Common myeloid progenitor, CD34-positive (primary cell): ENCODE results near the gene TMC1.
"Not testable (repeated sequence)": the region's sequence is repeated elsewhere in the genome, so short reads cannot be mapped to it uniquely, and the experiment has no call there.

Experiments used
- CTCF ChIA-PET: fragments of 350-600 bp; sonication (Branson Sonifier 250); formaldehyde crosslinking; loops from one replicate; lab custom pipeline; 2021; ENCODE audit warnings: antibody characterized with exemption; lab: Charles Lee
- POLR2A ChIA-PET: fragments of 350-600 bp; sonication (Branson Sonifier 250); formaldehyde crosslinking; loops from one replicate; lab custom pipeline; 2021; ENCODE audit warnings: antibody characterized with exemption; lab: Charles Lee
- DNase-seq, 3 donors: peaks; one replicate each; pipeline versions ENCODE4 v3.0.0 to v3.0.0-alpha.2; 2013
- H3K27ac ChIP-seq, 2 experiments: 1 replicate in 1 of 2; 2 replicates in 1 of 2; pipeline ENCODE4 v1.7.0; 2013; ENCODE audit warnings: inconsistent platforms in 2 of 2, low read length in 2 of 2, mild to moderate bottlenecking in 2 of 2, low read depth in 1 of 2, moderate library complexity in 1 of 2; ENCODE audit not compliant: severe bottlenecking in 2 of 2, insufficient read depth in 1 of 2, poor library complexity in 1 of 2
- H3K27me3 ChIP-seq, 5 experiments: replicated peaks in 2 of 5; 1 replicate in 3 of 5; 2 replicates in 2 of 5; pipeline versions ENCODE4 v1.6.1 to v1.7.0; 2013; ENCODE audit warnings: low read length in 4 of 5, mild to moderate bottlenecking in 2 of 5, moderate library complexity in 2 of 5, inconsistent platforms in 1 of 5; ENCODE audit not compliant: insufficient read depth in 5 of 5, control insufficient read depth in 4 of 5
- H3K36me3 ChIP-seq, 4 experiments: 1 replicate in 2 of 4; 2 replicates in 2 of 4; pipeline versions ENCODE4 v1.6.1 to v1.7.0; 2013; ENCODE audit warnings: low read length in 3 of 4, control low read depth in 1 of 4, mild to moderate bottlenecking in 1 of 4; ENCODE audit not compliant: control insufficient read depth in 4 of 4, insufficient read depth in 4 of 4
- H3K4me1 ChIP-seq, 4 experiments: 1 replicate in 3 of 4; 2 replicates in 1 of 4; pipeline versions ENCODE4 v1.6.1 to v1.7.1; 2013; ENCODE audit warnings: low read length in 3 of 4, mild to moderate bottlenecking in 3 of 4, control low read depth in 1 of 4, inconsistent platforms in 1 of 4, moderate library complexity in 1 of 4; ENCODE audit not compliant: control insufficient read depth in 4 of 4, insufficient read depth in 4 of 4; ENCODE audit errors: control extremely low read depth in 1 of 4
- H3K4me3 ChIP-seq, 7 experiments: 1 replicate in 4 of 7; 2 replicates in 3 of 7; pipeline versions ENCODE4 v1.5.1 to v1.7.0; 2013; ENCODE audit warnings: mild to moderate bottlenecking in 7 of 7, low read length in 6 of 7, moderate library complexity in 6 of 7, inconsistent platforms in 2 of 7, low read depth in 2 of 7, control low read depth in 1 of 7; ENCODE audit not compliant: insufficient read depth in 4 of 7, control insufficient read depth in 1 of 7; ENCODE audit errors: extremely low read depth in 1 of 7
- H3K9me3 ChIP-seq, 5 experiments: 1 replicate in 4 of 5; 2 replicates in 1 of 5; pipeline versions ENCODE4 v1.6.1 to v1.7.1; 2013; ENCODE audit warnings: low read length in 4 of 5, mild to moderate bottlenecking in 2 of 5, inconsistent platforms in 1 of 5, low read depth in 1 of 5, moderate library complexity in 1 of 5; ENCODE audit not compliant: control insufficient read depth in 4 of 5, insufficient read depth in 2 of 5; ENCODE audit errors: control extremely low read depth in 1 of 5
- WGBS: methylation state at CpG from one replicate; pipeline ENCODE4 v1.1.5; 2013; ENCODE audit not compliant: insufficient coverage; 5-methylcytosine and 5-hydroxymethylcytosine counted together

The TMC1 gene

GRCh38 chr9:72478966-72479365 is 42.4 kb upstream of the TMC1 start:
- ChIA-PET CTCF (no interaction called here), POLR2A (interaction anchor here (0.9 kb wide), 1 partner anchor 12 kb away, joined by 3 read pairs; no protein-coding TSS in a partner anchor)
- H3K27me3 ChIP-seq = peaks cover 0 to 2% (median 0%) of the 10 kb centered on the region in 5 experiments
- no CpG with 5 or more reads among the region's 1 CpG for WGBS
- DNase-seq = peak in 2 of 3 donors; percentile 26 to 40
- no peak overlapping the region for H3K4me3 ChIP-seq
- no peaks in the 10 kb centered on the region for H3K9me3 ChIP-seq
- peaks cover 0 to 5% (median 2%) of the 10 kb centered on the region in 4 experiments for H3K4me1 ChIP-seq
- no peaks in the 10 kb centered on the region for H3K36me3 ChIP-seq
- H3K27ac ChIP-seq = no peak overlapping the region

- DNase-seq, H3K9me3 ChIP-seq, CTCF ChIA-PET, H3K27ac ChIP-seq, H3K36me3 ChIP-seq, H3K27me3 ChIP-seq, POLR2A ChIA-PET, H3K4me1 ChIP-seq, H3K4me3 ChIP-seq: not testable (repeated sequence)
- 100% methylated on average over 14 of the region's 25 CpGs for whole genome bisulfite sequencing
Observed at GRCh38 chr9:72480261-72480660, 41.1 kb upstream of the TMC1 start.

GRCh38 chr9:72480921-72481320 is 40.5 kb upstream of the TMC1 start:
- no peaks in the 10 kb centered on the region for H3K36me3 ChIP-seq
- peaks cover 0 to 2% (median 0%) of the 10 kb centered on the region in 5 experiments for H3K27me3 ChIP-seq
- H3K9me3 ChIP-seq = no peaks in the 10 kb centered on the region
- no peak for DNase-seq
- ChIA-PET POLR2A (no interaction called here), CTCF (no interaction called here)
- no peak overlapping the region for H3K4me3 ChIP-seq
- WGBS = no CpG with 5 or more reads among the region's 1 CpG
- no peak overlapping the region for H3K27ac ChIP-seq
- peaks cover 0 to 5% (median 2%) of the 10 kb centered on the region in 4 experiments for H3K4me1 ChIP-seq

- no peaks in the 10 kb centered on the region for H3K36me3 ChIP-seq
- CTCF ChIA-PET = no interaction called here
- 100% methylated on average over 2 of the region's 3 CpGs for WGBS
- no peaks in the 10 kb centered on the region for H3K4me1 ChIP-seq
- POLR2A ChIA-PET = no interaction called here
- peaks cover 0 to 6% (median 2%) of the 10 kb centered on the region in 5 experiments for H3K27me3 ChIP-seq
- DNase-seq = no peak
- no peaks in the 10 kb centered on the region for H3K9me3 ChIP-seq
- no peak overlapping the region for H3K27ac ChIP-seq
- H3K4me3 ChIP-seq = no peak overlapping the region
Observed at GRCh38 chr9:72485821-72486593, 35.4 kb upstream of the TMC1 start.

GRCh38 chr9:72486594-72486955 is 34.8 kb upstream of the TMC1 start:
- POLR2A ChIA-PET = no interaction called here

GRCh38 chr9:72487665-72488064 is 33.7 kb upstream of the TMC1 start:
- DNase-seq, H3K27ac ChIP-seq, H3K4me3 ChIP-seq, POLR2A ChIA-PET, H3K36me3 ChIP-seq, H3K4me1 ChIP-seq, H3K27me3 ChIP-seq, CTCF ChIA-PET, H3K9me3 ChIP-seq: not testable (repeated sequence)
- WGBS = 100% methylated on average over 1 of the region's 4 CpGs

More at GRCh38 chr9:72486594-72486955, 34.8 kb upstream of the TMC1 start:
- peaks cover 0 to 6% (median 2%) of the 10 kb centered on the region in 5 experiments for H3K27me3 ChIP-seq
- H3K4me3 ChIP-seq = no peak overlapping the region
- no peaks in the 10 kb centered on the region for H3K36me3 ChIP-seq
- no peak overlapping the region for H3K27ac ChIP-seq
- CTCF ChIA-PET = no interaction called here
- H3K9me3 ChIP-seq = no peaks in the 10 kb centered on the region
- WGBS = no CpG with 5 or more reads among the region's 1 CpG
- no peak for DNase-seq
- H3K4me1 ChIP-seq = no peaks in the 10 kb centered on the region

- Histone ChIP-seq H3K4me1 (no peaks in the 10 kb centered on the region), H3K27ac (no peak overlapping the region), H3K9me3 (no peaks in the 10 kb centered on the region), H3K4me3 (no peak overlapping the region), H3K36me3 (no peaks in the 10 kb centered on the region), H3K27me3 (peaks cover 0 to 6% (median 0%) of the 10 kb centered on the region in 5 experiments)
- DNase-seq = no peak
- CTCF ChIA-PET = no interaction called here
- 100% methylated on average over 1 of the region's 1 CpG for WGBS
- POLR2A ChIA-PET = no interaction called here
Observed at GRCh38 chr9:72489986-72490385, 31.4 kb upstream of the TMC1 start.
